D721Med (cell line): Measurements from ENCODE around the gene RAPGEF6.
"Not testable (repeated sequence)": the region's sequence is repeated elsewhere in the genome, so short reads cannot be mapped to it uniquely, and the experiment has no call there.

Source experiments
- DNase-seq: peaks from one replicate; pipeline ENCODE4 v3.0.0; 2011; ENCODE audit warnings: low spot score; ENCODE audit not compliant: insufficient read length
- FAIRE-seq: peaks from 2 replicates; lab custom pipeline; 2011; peaks lifted over from hg19 to GRCh38; lab: Jason Lieb, UNC
- CTCF ChIP-seq: IDR thresholded peaks from 2 replicates; pipeline ENCODE4 v1.5.1; 2012; ENCODE audit warnings: mild to moderate bottlenecking, control low read depth; ENCODE audit not compliant: insufficient read depth; ENCODE audit errors: missing control alignments

RAPGEF6 gene

GRCh38 chr5:131608597-131608996, 26.4 kb downstream of the RAPGEF6 start:
- no peak for TF ChIP-seq CTCF
- FAIRE-seq (no peak), DNase-seq (no peak)

GRCh38 chr5:131607903-131608540, 27.0 kb downstream of the RAPGEF6 start:
- no peak for TF ChIP-seq CTCF
- DNase-seq (no peak), FAIRE-seq (no peak)

- FAIRE-seq = no peak
- no peak for DNase-seq
- no peak for TF ChIP-seq CTCF
Measured at GRCh38 chr5:131607418-131607817, 27.6 kb downstream of the RAPGEF6 start.

GRCh38 chr5:131605086-131605485, 29.9 kb downstream of the RAPGEF6 start:
- FAIRE-seq = no peak
- TF ChIP-seq CTCF = no peak
- DNase-seq = no peak

- no peak for TF ChIP-seq CTCF
- FAIRE-seq (no peak), DNase-seq (no peak)
Measured at GRCh38 chr5:131595088-131596033, 39.7 kb downstream of the RAPGEF6 start.

- no peak for TF ChIP-seq CTCF
- no peak for DNase-seq
- no peak for FAIRE-seq
Measured at GRCh38 chr5:131593921-131594320, 41.1 kb downstream of the RAPGEF6 start.

GRCh38 chr5:131593436-131593835, 41.6 kb downstream of the RAPGEF6 start:
- DNase-seq, FAIRE-seq: not testable (repeated sequence)
